Measurements from ENCODE around the gene KSR1.

DNA sequence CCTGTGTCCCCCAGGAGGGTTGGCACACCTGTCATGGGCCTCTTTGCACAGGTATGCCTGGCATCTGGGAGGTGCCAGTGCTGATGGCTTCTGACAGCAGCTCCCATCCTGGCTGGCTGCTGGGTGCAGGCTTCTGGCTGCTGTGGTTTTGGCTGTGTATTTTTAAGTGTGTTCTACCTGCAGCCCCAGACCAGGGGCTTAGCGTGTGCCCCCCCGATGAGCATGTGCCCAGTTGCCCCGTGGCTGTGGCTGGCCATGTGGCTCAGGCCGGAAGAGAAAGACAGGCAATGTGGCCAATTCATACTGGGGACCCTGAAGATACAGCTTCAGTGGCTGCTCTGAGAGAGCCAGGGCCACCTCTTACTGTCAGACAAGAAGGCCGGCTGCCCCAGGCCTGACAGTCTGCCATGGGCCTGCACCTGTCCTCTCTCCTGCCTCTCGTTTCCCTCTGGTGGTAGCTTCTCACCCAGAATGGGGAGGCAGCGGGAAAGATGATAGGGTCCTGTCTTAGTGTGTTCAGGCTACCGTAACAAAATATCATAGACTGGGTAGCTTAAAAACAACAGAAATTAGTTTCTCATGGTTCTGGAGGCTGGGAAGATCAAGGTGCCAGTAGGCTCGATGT lies 137.1 kb downstream of the KSR1 start:
- TF ChIP-seq POLR2A (IDR thresholded peaks at IDR 0.05) (no peak), CTCF (IDR thresholded peaks at IDR 0.05) (no peak)
